Lower lobe of right lung (tissue), 2 donors: ENCODE data around the gene TRIM41. TPM values are rescaled to one million over a fixed set of nuclear protein-coding genes. Genes with fewer than 3 reads are reported as not detected.

Experiments used
- ATAC-seq, 2 donors: fragments of 200-7000 bp; cut with Tn5 transposase; one replicate each; pipeline ENCODE4 v1.9.1; 2020 to 2022; ENCODE audit warnings: mild to moderate bottlenecking in 2 of 2, moderate library complexity in 2 of 2
- DNase-seq: peaks from one replicate; pipeline ENCODE4 v3.0.0-alpha.2; 2020
- H3K27ac ChIP-seq: fragments of 200-600 bp; one replicate; pipeline ENCODE4 v1.8.0; 2022
- H3K27me3 ChIP-seq: fragments of 200-600 bp; one replicate; pipeline ENCODE4 v1.8.0; 2022; ENCODE audit warnings: low read depth
- H3K36me3 ChIP-seq: fragments of 200-600 bp; one replicate; pipeline ENCODE4 v1.8.0; 2022; ENCODE audit warnings: mild to moderate bottlenecking
- H3K4me1 ChIP-seq: fragments of 200-600 bp; one replicate; pipeline ENCODE4 v1.8.0; 2022
- H3K4me3 ChIP-seq: fragments of 200-600 bp; one replicate; pipeline ENCODE4 v1.8.0; 2022; ENCODE audit warnings: mild to moderate bottlenecking
- H3K9me3 ChIP-seq: fragments of 200-600 bp; one replicate; pipeline ENCODE4 v1.8.0; 2022
- CTCF ChIP-seq: fragments of 200-600 bp; IDR thresholded peaks from one replicate; pipeline ENCODE4 v1.8.0; 2022; ENCODE audit warnings: antibody characterized with exemption, mild to moderate bottlenecking
- intact Hi-C: fragments of 100-400 bp; cut with DNase I; formaldehyde crosslinking; loops from one replicate; pipeline ENCODE4 v1.11.0; 2022
- total RNA-seq: library from RNA; stranded (reverse); fragmentation: NEBNext Ultra II Directional; extraction: Animal tissue kit (Norgen Biotek cat#: 25700); gene quantifications from one replicate; pipeline ENCODE4 v1.2.1, GENCODE V29; 2021
- donor health status: DM: no; HTN: yes; CAD: no; lungs with severe emphysema.

The TRIM41 gene
- total RNA-seq, 1 donor from 2014 or later = 29.1 TPM

GRCh38 chr5:181182651-181183050 is 40.4 kb upstream of the TRIM41 start:
- H3K4me3 ChIP-seq = no peak overlapping the region
- H3K27me3 ChIP-seq = no peaks in the 10 kb centered on the region
- no peaks in the 10 kb centered on the region for H3K36me3 ChIP-seq
- H3K9me3 ChIP-seq = no peaks in the 10 kb centered on the region
- ATAC-seq (no peak), DNase-seq (peak; percentile 31)
- no peak overlapping the region for H3K27ac ChIP-seq
- TF ChIP-seq CTCF = no peak
- intact Hi-C loops = no loop called here
- peaks cover 12% of the 10 kb centered on the region for H3K4me1 ChIP-seq

- ATAC-seq (no peak), DNase-seq (peak; percentile 14)
- Histone ChIP-seq H3K4me1 (peaks cover 20% of the 10 kb centered on the region), H3K27ac (no peak overlapping the region), H3K4me3 (peak overlapping the region; percentile 61), H3K27me3 (no peaks in the 10 kb centered on the region), H3K9me3 (no peaks in the 10 kb centered on the region), H3K36me3 (no peaks in the 10 kb centered on the region)
- intact Hi-C loops = no loop called here
- TF ChIP-seq CTCF = no peak
Observed at GRCh38 chr5:181184845-181185216, 38.2 kb upstream of the TRIM41 start.

GRCh38 chr5:181185560-181185959 is 37.5 kb upstream of the TRIM41 start:
- no peak overlapping the region for H3K4me3 ChIP-seq
- H3K36me3 ChIP-seq = no peaks in the 10 kb centered on the region
- DNase-seq = peak; percentile 41
- peaks cover 20% of the 10 kb centered on the region for H3K4me1 ChIP-seq
- intact Hi-C loops = no loop called here
- H3K27me3 ChIP-seq = no peaks in the 10 kb centered on the region
- no peak overlapping the region for H3K27ac ChIP-seq
- H3K9me3 ChIP-seq = no peaks in the 10 kb centered on the region
- ATAC-seq = no peak
- TF ChIP-seq CTCF = no peak

GRCh38 chr5:181186022-181186421 is 37.1 kb upstream of the TRIM41 start:
- Histone ChIP-seq H3K4me1 (peaks cover 20% of the 10 kb centered on the region), H3K36me3 (no peaks in the 10 kb centered on the region), H3K9me3 (no peaks in the 10 kb centered on the region), H3K27ac (no peak overlapping the region), H3K27me3 (no peaks in the 10 kb centered on the region), H3K4me3 (no peak overlapping the region)
- TF ChIP-seq CTCF = no peak
- ATAC-seq (no peak), DNase-seq (peak; percentile 1)
- intact Hi-C loops = no loop called here

GRCh38 chr5:181186986-181187499 is 36.0 kb upstream of the TRIM41 start:
- H3K4me3 ChIP-seq = no peak overlapping the region
- ATAC-seq (no peak), DNase-seq (peak; percentile 21)

More at GRCh38 chr5:181186986-181187499, 36.0 kb upstream of the TRIM41 start:
- Histone ChIP-seq H3K36me3 (no peaks in the 10 kb centered on the region), H3K9me3 (no peaks in the 10 kb centered on the region), H3K4me1 (peaks cover 20% of the 10 kb centered on the region), H3K27me3 (no peaks in the 10 kb centered on the region), H3K27ac (peak overlapping the region; percentile 89)
- TF ChIP-seq CTCF = no peak
- intact Hi-C loops = no loop called here
